HEK293T (cell line): Measurements from ENCODE around the gene TRPV3.

Experiments
- CTCF ChIA-PET: fragments of 350-600 bp; formaldehyde crosslinking; extraction: SDS; loops from one replicate; lab custom pipeline; 2021; ENCODE audit warnings: antibody characterized with exemption, inconsistent platforms; lab: Yijun Ruan, JAX
- POLR2A ChIA-PET: fragments of 350-600 bp; formaldehyde crosslinking; extraction: SDS; loops from one replicate; lab custom pipeline; 2020; ENCODE audit warnings: antibody characterized with exemption, inconsistent platforms; lab: Yijun Ruan, JAX
- DNase-seq: peaks from one replicate; pipeline ENCODE4 v3.0.0; 2012; ENCODE audit warnings: mixed read lengths; ENCODE audit errors: extremely low spot score
- ARNT ChIP-seq: fragments of 450-650 bp; IDR thresholded peaks from 2 replicates; pipeline ENCODE4 v1.6.1; 2017; ENCODE audit warnings: mild to moderate bottlenecking
- BHLHE40 ChIP-seq: fragments of 450-650 bp; IDR thresholded peaks from 2 replicates; pipeline ENCODE4 v1.6.1; 2016; ENCODE audit warnings: mild to moderate bottlenecking, moderate library complexity, borderline replicate concordance
- CTBP1 ChIP-seq: fragments of 450-650 bp; IDR thresholded peaks from 2 replicates; pipeline ENCODE4 v1.6.1; 2016; ENCODE audit warnings: borderline replicate concordance
- ELF4 ChIP-seq: fragments of 450-650 bp; IDR thresholded peaks from 2 replicates; pipeline ENCODE4 v1.6.1; 2017; ENCODE audit warnings: antibody characterized with exemption
- FOXA1 ChIP-seq: fragments of 450-650 bp; IDR thresholded peaks from 2 replicates; pipeline ENCODE4 v1.6.1; 2016; ENCODE audit warnings: mild to moderate bottlenecking
- FOXK2 ChIP-seq: fragments of 450-650 bp; IDR thresholded peaks from 2 replicates; pipeline ENCODE4 v1.6.1; 2016; ENCODE audit warnings: mild to moderate bottlenecking
- FOXM1 ChIP-seq: fragments of 450-650 bp; IDR thresholded peaks from 2 replicates; pipeline ENCODE4 v1.6.1; 2017; ENCODE audit warnings: mild to moderate bottlenecking, borderline replicate concordance
- HDGF ChIP-seq: fragments of 450-650 bp; IDR thresholded peaks from 2 replicates; pipeline ENCODE4 v1.6.1; 2017; ENCODE audit warnings: antibody characterized with exemption, borderline replicate concordance
- L3MBTL2 ChIP-seq: fragments of 450-650 bp; conservative IDR thresholded peaks from 2 replicates; pipeline ENCODE4 v1.6.1; 2016; ENCODE audit warnings: mild to moderate bottlenecking
- LEF1 ChIP-seq: fragments of 450-650 bp; IDR thresholded peaks from 2 replicates; pipeline ENCODE4 v1.6.1; 2017; ENCODE audit warnings: mild to moderate bottlenecking, borderline replicate concordance
- NFRKB ChIP-seq: fragments of 450-650 bp; IDR thresholded peaks from 2 replicates; pipeline ENCODE4 v1.6.1; 2016; ENCODE audit warnings: mild to moderate bottlenecking, moderate library complexity
- SP1 ChIP-seq: fragments of 450-650 bp; IDR thresholded peaks from 2 replicates; pipeline ENCODE4 v1.6.1; 2017
- SUZ12 ChIP-seq: fragments of 450-650 bp; IDR thresholded peaks from 2 replicates; pipeline ENCODE4 v1.6.1; 2016; ENCODE audit warnings: mild to moderate bottlenecking
- TARDBP ChIP-seq: fragments of 450-650 bp; IDR thresholded peaks from 2 replicates; pipeline ENCODE4 v1.6.1; 2016
- ZNF384 ChIP-seq: fragments of 450-650 bp; IDR thresholded peaks from 2 replicates; pipeline ENCODE4 v1.6.1; 2016
- TF ChIP-seq, protein P1 (sequence below): fragments of 450-650 bp; IDR thresholded peaks from 2 replicates; pipeline ENCODE4 v1.6.1; 2016

The TRPV3 gene

DNA sequence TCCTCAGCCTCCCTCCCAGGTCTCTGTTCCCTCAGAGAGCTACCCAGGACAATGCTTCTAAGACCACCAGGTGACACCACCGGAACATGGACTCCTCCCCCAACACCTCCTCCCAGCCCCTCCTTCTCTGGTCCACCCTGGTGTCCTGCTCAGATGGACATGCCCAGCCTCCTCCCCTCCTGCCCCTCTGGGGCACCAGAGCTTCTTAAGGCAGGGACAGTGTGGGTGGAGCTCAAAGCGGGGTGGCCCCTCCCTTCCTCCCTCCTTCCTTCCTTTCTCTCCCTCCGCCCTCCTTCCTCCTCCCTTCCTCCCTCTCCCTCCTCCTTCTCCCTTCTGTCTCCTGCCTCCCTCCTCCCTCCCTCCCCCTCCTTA is 22.7 kb downstream of the TRPV3 start:
- no peak for DNase-seq
- ChIA-PET POLR2A (no interaction called here), CTCF (no interaction called here)
- no peak for TF ChIP-seq NFRKB
- no peak for TF ChIP-seq SUZ12
- TF ChIP-seq ARNT: no peak
- TF ChIP-seq HDGF: no peak
- no peak for TF ChIP-seq FOXM1
- no peak for TF ChIP-seq ZNF384
- TF ChIP-seq TARDBP: no peak
- no peak for TF ChIP-seq SP1
- TF ChIP-seq L3MBTL2: no peak
- no peak for TF ChIP-seq CTBP1
- TF ChIP-seq LEF1: no peak
- TF ChIP-seq, protein P1, sequence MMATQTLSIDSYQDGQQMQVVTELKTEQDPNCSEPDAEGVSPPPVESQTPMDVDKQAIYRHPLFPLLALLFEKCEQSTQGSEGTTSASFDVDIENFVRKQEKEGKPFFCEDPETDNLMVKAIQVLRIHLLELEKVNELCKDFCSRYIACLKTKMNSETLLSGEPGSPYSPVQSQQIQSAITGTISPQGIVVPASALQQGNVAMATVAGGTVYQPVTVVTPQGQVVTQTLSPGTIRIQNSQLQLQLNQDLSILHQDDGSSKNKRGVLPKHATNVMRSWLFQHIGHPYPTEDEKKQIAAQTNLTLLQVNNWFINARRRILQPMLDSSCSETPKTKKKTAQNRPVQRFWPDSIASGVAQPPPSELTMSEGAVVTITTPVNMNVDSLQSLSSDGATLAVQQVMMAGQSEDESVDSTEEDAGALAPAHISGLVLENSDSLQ: no peak

DNA sequence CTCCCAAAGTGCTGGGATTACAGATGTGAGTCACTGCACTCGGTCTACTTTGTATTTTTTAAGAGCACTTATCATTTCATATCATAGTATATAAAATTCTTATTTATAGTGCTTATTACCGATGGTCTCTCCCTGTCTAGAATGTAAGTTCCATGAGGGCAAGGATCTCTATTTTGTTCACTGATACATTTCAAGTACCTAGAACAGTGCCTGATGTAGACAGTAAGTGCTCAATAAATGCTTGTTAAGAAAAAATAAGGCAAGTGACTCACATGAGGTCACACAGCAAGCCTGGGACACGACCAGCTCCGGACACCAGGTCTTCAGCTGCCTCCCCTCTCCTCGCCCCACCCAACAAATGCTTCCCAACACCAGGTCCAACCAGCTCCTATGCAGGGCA is 23.9 kb downstream of the TRPV3 start:
- CTCF ChIA-PET: no interaction called here
- DNase-seq: no peak
- TF ChIP-seq L3MBTL2 (no peak), SP1 (no peak), FOXK2 (no peak), LEF1 (no peak), TARDBP (no peak), ARNT (no peak), FOXA1 (no peak), HDGF (no peak), CTBP1 (no peak), FOXM1 (no peak), ZNF384 (no peak), BHLHE40 (no peak), ELF4 (no peak), SUZ12 (no peak), NFRKB (no peak)
- TF ChIP-seq, protein P1: no peak
- POLR2A ChIA-PET: no interaction called here

DNA sequence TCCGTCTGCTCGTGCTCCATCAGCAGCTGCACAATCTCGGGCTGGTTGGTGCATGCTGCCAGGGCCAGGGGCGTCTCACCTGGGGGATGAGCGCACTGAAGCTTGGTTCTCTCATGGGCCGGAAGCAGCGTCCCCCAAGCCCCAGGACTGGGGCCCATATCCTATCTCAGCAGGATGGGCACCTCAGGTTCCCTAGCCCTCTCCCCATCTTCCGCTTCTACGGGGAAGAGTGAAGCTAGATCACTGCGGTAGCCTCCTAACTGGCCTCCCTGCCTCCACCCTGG is 24.8 kb downstream of the TRPV3 start:
- TF ChIP-seq ZNF384: no peak
- TF ChIP-seq ELF4: no peak
- TF ChIP-seq SP1: no peak
- TF ChIP-seq FOXM1: no peak
- no peak for TF ChIP-seq L3MBTL2
- no peak for TF ChIP-seq SUZ12
- no peak for TF ChIP-seq HDGF
- TF ChIP-seq, protein P1: no peak
- TF ChIP-seq TARDBP: no peak
- TF ChIP-seq FOXA1: no peak
- no peak for TF ChIP-seq FOXK2
- no peak for TF ChIP-seq LEF1
- no peak for TF ChIP-seq BHLHE40
- no peak for TF ChIP-seq ARNT
- ChIA-PET CTCF (no interaction called here), POLR2A (no interaction called here)
- no peak for DNase-seq

DNA sequence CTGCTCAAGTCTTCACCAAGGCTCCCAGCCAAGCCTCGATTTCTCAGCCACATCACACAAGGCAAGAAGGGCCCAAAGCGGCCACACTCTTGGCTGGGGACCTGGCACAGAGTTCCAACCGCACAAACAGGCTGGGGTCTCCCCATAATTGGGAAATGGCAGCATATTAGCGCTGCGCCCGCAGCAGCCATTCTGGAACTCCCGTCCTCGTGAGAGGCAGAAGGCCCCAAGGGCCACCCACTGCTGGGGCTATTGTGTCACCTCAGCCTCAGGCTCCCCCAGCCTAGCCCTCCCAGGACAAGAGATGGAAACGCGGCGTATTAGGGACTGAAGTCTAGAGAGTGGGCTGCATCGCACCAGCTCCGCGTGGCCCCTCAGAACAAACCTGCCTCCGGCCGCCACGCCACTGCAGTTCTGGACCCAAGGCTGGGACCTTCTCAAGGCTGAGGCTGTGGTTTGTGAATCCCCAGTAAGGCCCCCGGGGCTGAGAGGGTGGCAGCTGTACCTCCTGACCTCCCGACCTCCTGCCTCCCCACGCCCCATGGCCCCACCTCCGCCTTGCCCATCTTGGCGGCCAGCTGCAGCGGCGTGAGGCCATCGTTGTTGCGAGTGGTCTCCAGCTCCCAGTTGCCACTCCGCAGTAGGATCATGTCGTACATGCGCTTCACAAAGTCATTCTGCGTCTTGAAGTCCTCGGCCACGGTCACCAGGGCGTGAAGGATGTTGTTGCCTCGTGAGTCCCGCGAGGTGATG is 25.3 kb downstream of the TRPV3 start:
- CTCF ChIA-PET: no interaction called here
- DNase-seq: no peak
- POLR2A ChIA-PET: no interaction called here
- no peak for TF ChIP-seq LEF1
- TF ChIP-seq FOXA1: no peak
- no peak for TF ChIP-seq BHLHE40
- TF ChIP-seq CTBP1: no peak
- no peak for TF ChIP-seq SUZ12
- TF ChIP-seq FOXM1: no peak
- TF ChIP-seq, protein P1: no peak
- TF ChIP-seq FOXK2: no peak
- no peak for TF ChIP-seq NFRKB
- no peak for TF ChIP-seq TARDBP
- TF ChIP-seq ZNF384: no peak
- no peak for TF ChIP-seq SP1
- no peak for TF ChIP-seq ARNT
- TF ChIP-seq L3MBTL2: no peak
- TF ChIP-seq ELF4: no peak

DNA sequence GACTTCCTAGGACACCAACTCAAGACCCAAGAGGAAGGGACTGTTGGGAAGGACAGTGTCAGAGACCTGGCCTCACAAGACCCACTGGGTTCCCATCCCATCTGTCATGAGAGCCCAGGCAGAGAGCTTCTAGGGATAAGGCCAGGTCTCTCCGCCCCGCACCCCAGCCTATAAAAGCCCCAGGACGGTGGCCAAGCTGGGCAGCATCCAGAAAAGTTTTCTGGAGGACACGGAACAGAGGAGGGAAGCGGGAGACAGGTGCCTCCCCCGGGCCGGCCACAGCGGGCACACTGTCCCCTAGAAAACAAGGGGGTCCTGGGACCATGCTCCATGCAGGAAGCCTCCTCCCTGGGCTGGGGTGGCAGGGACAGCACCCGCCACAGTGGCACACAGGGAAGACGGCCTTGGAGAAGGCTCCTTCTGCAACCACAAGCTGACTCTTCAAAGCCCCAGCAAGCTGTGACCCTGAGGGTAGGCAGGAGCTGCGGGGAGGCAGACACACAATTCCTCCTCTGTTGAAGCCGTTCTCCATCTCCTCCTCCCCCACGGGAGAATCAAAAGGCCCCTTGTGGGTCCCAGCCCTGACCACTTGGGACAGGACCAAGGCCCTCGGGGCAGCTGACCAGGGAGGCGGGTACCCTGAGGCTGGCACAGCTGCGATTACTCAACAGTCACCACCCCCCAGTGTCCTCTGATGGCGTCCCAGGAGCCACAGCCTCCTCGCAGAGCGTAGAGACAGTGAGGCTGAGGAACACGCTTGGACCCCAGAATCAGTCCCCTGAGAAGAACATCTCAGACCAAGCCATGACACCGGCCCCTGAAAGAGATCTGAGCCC is 26.1 kb downstream of the TRPV3 start:
- TF ChIP-seq NFRKB: no peak
- no peak for TF ChIP-seq FOXM1
- POLR2A ChIA-PET: no interaction called here
- DNase-seq: no peak
- CTCF ChIA-PET: no interaction called here
